GM23338 (cell line): Measurements from ENCODE around the gene SPATA31E1.
"Not testable (repeated sequence)": the region's sequence is repeated elsewhere in the genome, so short reads cannot be mapped to it uniquely, and the experiment has no call there.

Experiments
- CREB1 ChIP-seq: fragments of 250-450 bp; sonication (Bioruptor Pico); IDR thresholded peaks from 2 replicates; pipeline ENCODE4 v1.5.0; 2020; ENCODE audit warnings: low read depth, mild to moderate bottlenecking, moderate library complexity
- CTCF ChIP-seq, 2 experiments: fragments of 200-600 bp in 1 of 2; sonication (generic) in 1 of 2; conservative IDR thresholded peaks; 2 replicates each; pipeline versions ENCODE4 v1.5.1 to v1.6.1; 2016 to 2017; ENCODE audit warnings: antibody characterized with exemption in 2 of 2, low read depth in 2 of 2, mild to moderate bottlenecking in 2 of 2, moderate library complexity in 1 of 2
- ETS1 ChIP-seq: IDR thresholded peaks from 2 replicates; pipeline ENCODE4 v1.6.1; 2016; ENCODE audit warnings: antibody characterized with exemption
- EZH2 ChIP-seq: fragments of 200-600 bp; sonication (generic); IDR thresholded peaks from one replicate; pipeline ENCODE4 v1.8.0; 2017; ENCODE audit warnings: antibody characterized with exemption, mild to moderate bottlenecking, low read depth; ENCODE audit not compliant: unreplicated experiment
- EZH2phosphoT487 ChIP-seq: fragments of 200-600 bp; sonication (generic); IDR thresholded peaks from one replicate; pipeline ENCODE4 v1.8.1; 2018; ENCODE audit warnings: antibody characterized with exemption; ENCODE audit not compliant: unreplicated experiment
- JUNB ChIP-seq: IDR thresholded peaks from one replicate; pipeline ENCODE4 v1.6.1; 2016; ENCODE audit warnings: antibody characterized with exemption; ENCODE audit not compliant: unreplicated experiment
- NANOG ChIP-seq: IDR thresholded peaks from 2 replicates; pipeline ENCODE4 v1.6.1; 2016; ENCODE audit warnings: antibody characterized with exemption, borderline replicate concordance
- POLR2AphosphoS5 ChIP-seq: IDR thresholded peaks from 2 replicates; pipeline ENCODE4 v1.6.1; 2016; ENCODE audit warnings: antibody characterized with exemption, low read depth
- REST ChIP-seq: IDR thresholded peaks from one replicate; pipeline ENCODE4 v1.6.1; 2018; ENCODE audit warnings: antibody characterized with exemption; ENCODE audit not compliant: unreplicated experiment
- STAT1 ChIP-seq: IDR thresholded peaks from one replicate; pipeline ENCODE4 v1.6.1; 2016; ENCODE audit warnings: antibody characterized with exemption; ENCODE audit not compliant: unreplicated experiment
- ZNF114 ChIP-seq: fragments of 250-450 bp; sonication (Bioruptor Pico); IDR thresholded peaks from 2 replicates; pipeline ENCODE4 v1.5.0; 2020; ENCODE audit warnings: mild to moderate bottlenecking, moderate library complexity
- ZNF331 ChIP-seq: fragments of 250-450 bp; sonication (Bioruptor Pico); IDR thresholded peaks from 2 replicates; pipeline ENCODE4 v1.5.0; 2020; ENCODE audit warnings: low read depth, mild to moderate bottlenecking, moderate library complexity

- not testable (repeated sequence) for TF ChIP-seq CTCF (conservative IDR thresholded peaks at IDR 0.05; ENCODE audit: low read depth in 2 of 2); POLR2AphosphoS5; REST; EZH2; CREB1 (CRISPR knock-in tag); EZH2phosphoT487; STAT1; ETS1; ZNF114 (CRISPR knock-in tag); ZNF331; JUNB; NANOG
These were observed 40.3 kb downstream of the SPATA31E1 start for GRCh38 chr9:87923012-87923411.
